Effector memory CD4-positive, alpha-beta T cell (primary cell): ENCODE results near the gene GFRAL.

ENCODE experiments used
- DNase-seq, 3 donors: peaks; one replicate each; pipeline ENCODE4 v3.0.0-alpha.2; 2020
- H3K27ac ChIP-seq: 2 replicates; pipeline ENCODE4 v1.7.0; 2013; ENCODE audit warnings: mild to moderate bottlenecking, low read length, moderate library complexity; ENCODE audit not compliant: insufficient read depth, poor library complexity, severe bottlenecking
- H3K27me3 ChIP-seq: replicated peaks from 2 replicates; pipeline ENCODE4 v1.7.0; 2013; ENCODE audit warnings: mild to moderate bottlenecking, low read length; ENCODE audit not compliant: insufficient read depth, control insufficient read depth, poor library complexity, severe bottlenecking
- H3K36me3 ChIP-seq: 2 replicates; pipeline ENCODE4 v1.7.0; 2013; ENCODE audit warnings: mild to moderate bottlenecking, low read length, moderate library complexity; ENCODE audit not compliant: control insufficient read depth, insufficient read depth
- H3K4me1 ChIP-seq: 2 replicates; pipeline ENCODE4 v1.7.0; 2013; ENCODE audit warnings: low read length, mild to moderate bottlenecking; ENCODE audit not compliant: control insufficient read depth, insufficient read depth, poor library complexity, severe bottlenecking
- H3K4me3 ChIP-seq: 2 replicates; pipeline ENCODE4 v1.7.0; 2013; ENCODE audit warnings: low read length, low read depth, mild to moderate bottlenecking; ENCODE audit not compliant: insufficient read depth, poor library complexity, severe bottlenecking
- H3K9me3 ChIP-seq: 2 replicates; pipeline ENCODE4 v1.7.0; 2013; ENCODE audit warnings: mild to moderate bottlenecking, low read length, moderate library complexity; ENCODE audit not compliant: control insufficient read depth

The GFRAL gene

GRCh38 chr6:55319961-55320695, 7.1 kb upstream of the GFRAL start:
- Histone ChIP-seq H3K4me3 (no peak overlapping the region), H3K27ac (no peak overlapping the region), H3K4me1 (no peaks in the 10 kb centered on the region), H3K27me3 (no peaks in the 10 kb centered on the region), H3K36me3 (no peaks in the 10 kb centered on the region), H3K9me3 (no peaks in the 10 kb centered on the region)
- no peak for DNase-seq

GRCh38 chr6:55320696-55321086, 6.6 kb upstream of the GFRAL start:
- no peaks in the 10 kb centered on the region for H3K4me1 ChIP-seq
- H3K36me3 ChIP-seq: no peaks in the 10 kb centered on the region
- no peaks in the 10 kb centered on the region for H3K27me3 ChIP-seq
- no peaks in the 10 kb centered on the region for H3K9me3 ChIP-seq
- no peak overlapping the region for H3K27ac ChIP-seq
- H3K4me3 ChIP-seq: no peak overlapping the region
- DNase-seq: no peak

- no peak for DNase-seq
- no peaks in the 10 kb centered on the region for H3K9me3 ChIP-seq
- no peak overlapping the region for H3K27ac ChIP-seq
- H3K4me3 ChIP-seq: no peak overlapping the region
- no peaks in the 10 kb centered on the region for H3K27me3 ChIP-seq
- no peaks in the 10 kb centered on the region for H3K36me3 ChIP-seq
- no peaks in the 10 kb centered on the region for H3K4me1 ChIP-seq
Measured at GRCh38 chr6:55377150-55377549, 49.9 kb downstream of the GFRAL start.

- H3K4me3 ChIP-seq: no peak overlapping the region
- DNase-seq: no peak
- no peaks in the 10 kb centered on the region for H3K27me3 ChIP-seq
- no peak overlapping the region for H3K27ac ChIP-seq
- H3K9me3 ChIP-seq: no peaks in the 10 kb centered on the region
- no peaks in the 10 kb centered on the region for H3K4me1 ChIP-seq
- no peaks in the 10 kb centered on the region for H3K36me3 ChIP-seq
Measured at GRCh38 chr6:55379471-55379870, 52.2 kb downstream of the GFRAL start.

GRCh38 chr6:55379895-55380294, 52.6 kb downstream of the GFRAL start:
- Histone ChIP-seq H3K4me1 (no peaks in the 10 kb centered on the region), H3K36me3 (no peaks in the 10 kb centered on the region), H3K27me3 (no peaks in the 10 kb centered on the region), H3K4me3 (no peak overlapping the region), H3K27ac (no peak overlapping the region), H3K9me3 (no peaks in the 10 kb centered on the region)
- no peak for DNase-seq

GRCh38 chr6:55388211-55388610, 60.9 kb downstream of the GFRAL start:
- Histone ChIP-seq H3K9me3 (no peaks in the 10 kb centered on the region), H3K27ac (no peak overlapping the region), H3K36me3 (no peaks in the 10 kb centered on the region), H3K27me3 (no peaks in the 10 kb centered on the region), H3K4me3 (no peak overlapping the region), H3K4me1 (no peaks in the 10 kb centered on the region)
- DNase-seq: no peak

GRCh38 chr6:55395871-55396270, 68.6 kb downstream of the GFRAL start:
- DNase-seq: no peak
- no peaks in the 10 kb centered on the region for H3K9me3 ChIP-seq

GRCh38 chr6:55397986-55398385, 70.7 kb downstream of the GFRAL start:
- no peak for DNase-seq

More at GRCh38 chr6:55395871-55396270, 68.6 kb downstream of the GFRAL start:
- Histone ChIP-seq H3K4me3 (no peak overlapping the region), H3K36me3 (no peaks in the 10 kb centered on the region), H3K27ac (no peak overlapping the region), H3K27me3 (no peaks in the 10 kb centered on the region), H3K4me1 (no peaks in the 10 kb centered on the region)

GRCh38 chr6:55399351-55399750, 72.1 kb downstream of the GFRAL start:
- Histone ChIP-seq H3K27ac (no peak overlapping the region), H3K4me3 (no peak overlapping the region), H3K27me3 (no peaks in the 10 kb centered on the region), H3K4me1 (no peaks in the 10 kb centered on the region), H3K36me3 (no peaks in the 10 kb centered on the region), H3K9me3 (no peaks in the 10 kb centered on the region)
- no peak for DNase-seq

More at GRCh38 chr6:55397986-55398385, 70.7 kb downstream of the GFRAL start:
- Histone ChIP-seq H3K4me1 (no peaks in the 10 kb centered on the region), H3K27me3 (no peaks in the 10 kb centered on the region), H3K4me3 (no peak overlapping the region), H3K27ac (no peak overlapping the region), H3K36me3 (no peaks in the 10 kb centered on the region), H3K9me3 (no peaks in the 10 kb centered on the region)

- no peak overlapping the region for H3K4me3 ChIP-seq
- H3K27ac ChIP-seq: no peak overlapping the region
- no peaks in the 10 kb centered on the region for H3K36me3 ChIP-seq
- H3K4me1 ChIP-seq: no peaks in the 10 kb centered on the region
- DNase-seq: no peak
- H3K9me3 ChIP-seq: no peaks in the 10 kb centered on the region
- H3K27me3 ChIP-seq: no peaks in the 10 kb centered on the region
Measured at GRCh38 chr6:55405474-55406235, 78.4 kb downstream of the GFRAL start.
